GM12892 (cell line): ENCODE results near the gene FAM20B.

ENCODE experiments used
- POLR2A ChIP-seq: IDR thresholded peaks from 2 replicates; pipeline ENCODE4 v1.6.1; 2011; ENCODE audit warnings: low read depth, low read length, control low read depth
- POLR2AphosphoS5 ChIP-seq: IDR thresholded peaks from 2 replicates; pipeline ENCODE4 v1.6.1; 2011; ENCODE audit warnings: low read depth, low read length, control low read depth

DNA sequence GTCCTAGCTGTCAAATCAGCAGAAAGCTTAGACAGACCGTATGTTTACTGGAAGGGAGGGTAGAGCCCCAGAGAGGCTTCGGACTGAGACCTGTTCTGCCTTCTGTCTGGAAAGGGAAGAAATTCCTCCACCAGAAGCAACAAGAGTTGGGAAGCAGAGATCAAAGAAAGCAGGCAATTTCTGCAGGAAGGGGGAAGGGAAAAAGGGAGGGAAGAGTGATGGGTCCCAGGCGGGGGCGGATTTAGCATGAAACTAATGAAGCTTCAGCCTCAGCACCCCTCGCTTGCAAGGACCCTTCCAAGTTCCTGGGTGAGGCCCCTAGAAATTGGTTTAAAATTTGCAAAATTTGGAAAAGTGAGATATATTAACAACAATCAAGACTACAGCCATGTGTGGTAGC lies 26.6 kb upstream of the FAM20B start:
- no peak for TF ChIP-seq POLR2A
- no peak for TF ChIP-seq POLR2AphosphoS5
